Activated CD4-positive, alpha-beta T cell treated with anti-CD3 and anti-CD28 coated beads, Interleukin-2, amount 50 U/mL, for 4 hours (primary cell): ENCODE measurements around the gene ACCSL.

Source experiments
- DNase-seq, 2 experiments: peaks; one replicate each; pipeline ENCODE4 v3.0.0-alpha.2; 2020

The ACCSL gene

DNA sequence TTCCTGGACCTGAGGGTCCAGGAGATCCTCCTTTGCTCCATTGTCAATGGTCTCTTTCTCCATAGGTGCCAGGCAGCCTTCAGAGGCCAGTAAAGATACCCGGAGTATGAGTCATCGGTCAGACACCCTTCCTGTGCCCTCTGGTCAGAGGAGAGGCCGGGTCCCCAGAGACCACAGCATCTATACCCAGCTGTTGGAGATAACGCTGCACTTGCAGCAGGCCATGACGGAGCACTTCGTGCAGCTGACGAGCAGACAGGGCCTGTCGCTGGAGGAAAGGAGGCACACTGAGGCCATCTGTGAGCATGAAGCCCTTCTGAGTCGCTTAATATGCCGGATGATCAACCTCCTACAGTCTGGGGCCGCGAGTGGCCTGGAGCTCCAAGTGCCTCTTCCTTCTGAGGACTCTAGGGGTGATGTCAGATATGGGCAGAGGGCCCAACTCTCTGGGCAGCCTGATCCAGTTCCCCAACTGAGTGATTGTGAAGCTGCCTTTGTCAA lies at the start of gene ACCSL:
ACCSL (plus strand) TSS at position 51 of the 501 bp plus-strand sequence; CDS start at position 107, 56 bp downstream.
- DNase-seq = no peak

DNA sequence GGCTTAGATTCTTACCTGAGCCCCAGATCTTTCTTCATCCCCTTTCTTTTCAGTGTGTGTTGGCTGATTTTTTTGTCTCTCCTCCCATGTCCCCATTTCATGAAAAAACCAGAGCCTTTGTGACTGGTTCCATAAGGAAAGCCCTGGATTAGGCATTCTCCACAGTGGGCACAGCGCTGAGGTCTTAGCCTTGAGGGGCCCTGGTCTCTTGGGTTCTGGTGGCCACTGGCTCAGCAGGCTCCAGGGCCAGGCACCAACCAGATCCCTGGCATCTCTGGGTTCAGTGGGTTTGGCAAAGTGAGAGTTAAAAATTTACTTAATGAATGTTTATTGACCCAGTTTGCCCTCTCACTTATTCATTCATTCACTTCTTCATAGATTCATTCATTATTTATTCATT lies 49.5 kb upstream of the ACCSL start:
- DNase-seq = no peak

DNA sequence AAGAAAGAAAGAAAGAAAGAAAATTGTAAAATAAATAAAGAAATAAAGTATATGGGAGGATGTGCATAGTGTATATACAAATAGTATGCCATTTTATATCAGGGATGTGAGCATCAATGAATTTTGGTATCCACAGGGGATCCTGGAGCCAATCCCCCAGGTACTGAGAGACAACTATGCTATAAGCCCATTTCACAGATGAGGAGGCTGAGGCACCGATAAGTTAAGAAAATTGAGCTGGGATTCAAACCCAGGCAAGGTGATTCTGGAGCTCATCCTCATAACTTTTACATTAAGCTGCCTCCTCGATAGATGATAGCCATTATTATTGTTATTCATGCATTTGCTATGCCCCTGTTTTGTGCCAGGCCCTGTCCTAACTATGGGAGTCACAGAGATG lies 47.0 kb upstream of the ACCSL start:
- no peak for DNase-seq

DNA sequence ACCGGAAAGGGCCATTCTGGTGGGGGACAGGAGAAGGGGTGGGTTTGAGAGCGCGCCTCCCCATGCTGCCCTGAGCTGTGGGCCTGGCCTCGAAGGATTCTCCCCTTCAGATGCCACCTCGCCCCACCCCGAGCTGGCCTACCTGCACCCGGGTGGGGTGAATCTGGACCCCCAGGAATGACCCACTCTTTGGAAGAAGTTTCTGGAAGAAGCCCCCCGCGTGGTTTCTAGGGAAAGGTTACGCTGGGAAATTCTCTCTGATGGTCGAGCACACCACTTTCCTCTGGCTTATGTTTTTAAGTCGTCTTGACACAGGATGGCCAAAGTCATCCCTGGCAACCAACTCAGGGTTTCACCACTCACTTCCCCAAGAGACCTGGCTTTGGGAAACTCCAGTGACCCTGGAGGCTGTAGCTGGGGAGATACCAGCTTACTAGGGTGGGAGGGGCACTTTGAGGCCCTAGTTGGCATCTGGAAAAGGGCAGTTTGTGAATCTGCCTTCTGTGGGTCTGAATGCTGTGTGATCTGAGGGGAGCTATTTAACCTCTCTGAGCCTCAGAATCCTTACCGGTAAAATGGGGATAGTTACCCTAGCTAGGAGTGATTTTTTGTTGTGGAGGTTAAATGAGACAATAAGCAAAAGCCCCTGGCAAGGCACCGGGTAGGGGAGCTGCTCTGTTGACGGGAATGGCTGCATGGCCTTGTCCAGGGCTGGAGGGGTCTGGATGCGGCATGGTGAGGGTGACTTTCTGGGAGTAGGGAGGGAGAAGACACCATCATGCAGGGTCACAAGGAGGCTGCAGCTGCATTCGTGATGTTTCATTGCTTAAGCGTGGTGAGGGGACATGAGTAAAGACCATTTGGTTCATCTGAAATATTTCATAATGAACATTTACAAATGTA lies 45.3 kb upstream of the ACCSL start:
- DNase-seq = no peak

DNA sequence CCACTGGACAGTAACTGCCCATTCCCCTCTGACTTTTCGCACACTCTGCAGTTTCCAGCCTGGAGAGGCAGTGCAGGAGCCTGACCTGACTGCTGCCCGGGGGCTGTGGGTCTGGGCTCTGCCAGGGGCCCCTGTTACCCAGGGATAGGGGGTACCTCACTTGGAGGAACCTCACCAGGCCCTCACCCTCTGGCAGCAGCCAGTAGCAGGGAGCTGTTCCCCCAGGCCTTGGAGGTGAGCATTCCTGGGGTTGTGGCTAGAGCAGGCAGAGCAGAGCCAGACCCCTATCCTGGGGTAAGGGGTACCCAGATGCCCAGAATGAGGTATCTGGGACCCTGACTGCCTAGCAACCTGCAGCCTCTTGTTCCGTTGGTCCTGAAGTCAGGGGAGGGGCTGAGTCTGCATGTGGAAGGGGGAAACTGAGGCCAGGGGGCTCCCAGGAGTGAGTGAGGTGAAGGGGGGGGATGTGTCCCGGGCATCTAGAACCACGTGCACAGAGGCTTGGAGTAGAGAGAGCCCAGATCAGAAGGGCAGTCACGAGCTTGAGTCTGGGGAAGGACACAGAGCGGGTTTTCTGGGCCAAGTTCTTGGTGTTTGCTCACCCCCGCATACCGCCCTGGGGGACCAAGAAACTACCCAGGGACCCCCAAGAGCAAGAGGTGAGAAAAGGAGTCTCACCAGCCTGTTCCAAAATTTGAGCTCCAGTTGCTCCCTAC lies 43.9 kb upstream of the ACCSL start:
- no peak for DNase-seq

DNA sequence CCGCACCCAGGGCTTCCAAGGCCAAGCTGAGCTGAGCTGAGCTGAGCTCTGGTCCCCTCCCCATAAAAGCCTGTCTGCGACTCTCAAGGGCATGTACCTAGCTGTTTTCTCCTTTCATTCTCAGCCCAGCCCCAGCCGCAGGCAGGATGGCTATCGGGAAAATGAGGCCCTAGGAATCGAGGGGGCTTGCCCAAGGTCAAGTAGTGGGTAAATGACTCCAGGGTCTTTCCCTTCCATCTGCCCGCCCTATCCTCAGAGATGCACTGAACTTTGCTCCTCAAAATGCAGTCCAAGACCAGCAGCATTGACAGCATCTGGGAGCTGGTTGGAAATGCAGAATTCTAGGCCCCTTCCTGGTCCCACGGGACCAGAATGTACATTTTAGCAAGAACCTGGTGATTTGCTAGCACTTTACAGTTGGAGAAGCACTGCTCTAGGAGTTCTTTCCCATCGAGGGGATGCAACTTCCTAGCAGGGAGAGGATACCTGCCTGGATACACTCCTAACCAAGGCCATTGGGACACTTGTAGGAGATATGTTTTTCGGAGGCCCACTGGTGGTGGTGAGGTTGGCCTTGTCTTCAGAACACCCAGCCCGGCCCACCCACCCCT lies 43.2 kb upstream of the ACCSL start:
- DNase-seq = no peak

DNA sequence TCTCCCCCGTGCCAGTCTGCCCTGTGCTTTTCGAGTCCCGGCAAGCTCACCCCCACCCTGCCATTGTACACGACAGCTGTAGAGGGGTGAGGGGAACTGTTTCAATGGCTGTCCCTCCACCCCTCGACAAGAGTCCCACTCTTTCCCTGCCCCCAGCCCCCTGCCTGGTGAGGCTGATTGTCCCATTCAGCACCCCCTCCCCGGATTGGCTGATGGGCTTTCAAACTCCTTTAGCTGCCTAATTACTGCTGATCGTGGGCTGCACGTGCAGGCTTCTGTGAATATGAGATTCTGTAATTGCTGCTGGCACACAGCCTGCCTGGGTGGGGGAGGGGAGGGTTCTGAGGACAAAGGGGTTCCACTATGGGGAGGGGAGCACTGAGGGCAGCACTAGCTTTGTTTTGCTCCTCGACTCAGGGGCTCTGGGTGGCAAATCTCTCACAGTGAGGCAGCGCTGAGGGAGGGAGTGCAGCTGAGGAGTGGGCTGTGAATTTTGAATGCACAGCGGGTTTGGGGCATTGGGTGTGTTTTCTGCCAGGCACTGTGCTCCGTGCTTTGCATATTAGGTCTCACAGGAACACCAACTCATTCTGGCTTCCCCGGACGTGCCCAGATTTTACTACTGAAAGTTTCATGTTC lies 42.6 kb upstream of the ACCSL start:
- DNase-seq = no peak

DNA sequence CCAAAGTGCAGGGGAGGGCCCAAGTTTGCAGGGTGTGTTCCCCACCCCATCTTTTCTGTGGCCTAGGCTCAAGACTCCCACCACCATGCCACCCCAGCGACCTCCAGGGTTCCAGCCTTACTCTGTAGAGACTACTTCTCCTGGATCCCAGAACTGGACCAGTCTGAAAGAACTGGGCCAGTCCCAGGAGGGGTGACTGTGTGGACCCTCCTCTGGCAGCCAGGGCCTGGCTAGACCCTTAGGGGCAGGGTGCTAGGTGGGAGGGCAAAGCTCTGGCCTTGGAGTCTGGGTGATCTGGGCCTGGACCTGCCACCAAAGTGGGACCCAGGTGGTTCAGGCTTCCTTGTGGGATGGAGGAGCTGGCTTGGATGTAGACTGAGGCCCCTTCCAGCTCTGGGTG lies 41.8 kb upstream of the ACCSL start:
- no peak for DNase-seq

DNA sequence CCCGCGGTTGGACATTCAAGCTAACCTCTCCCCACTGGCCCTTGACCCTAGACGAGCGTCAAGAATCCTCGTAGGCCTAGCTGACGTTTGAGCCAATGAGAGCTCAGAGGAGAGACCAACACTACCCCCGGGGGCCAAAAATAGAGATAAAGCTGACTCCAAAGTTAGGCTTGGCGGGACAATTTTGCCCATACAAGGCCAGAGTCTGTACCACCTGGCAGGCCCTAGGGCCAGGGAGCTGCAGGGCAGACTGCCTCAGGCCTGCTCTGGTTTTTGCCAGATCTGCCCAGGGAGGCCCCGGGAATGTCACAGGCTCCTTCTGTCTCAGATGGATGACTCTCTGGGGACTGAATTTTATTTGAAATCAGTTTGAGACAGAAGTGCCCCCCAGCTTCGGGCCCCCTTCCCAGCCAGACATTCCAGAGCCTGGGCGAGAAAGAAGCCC lies 40.8 kb upstream of the ACCSL start:
- no peak for DNase-seq

DNA sequence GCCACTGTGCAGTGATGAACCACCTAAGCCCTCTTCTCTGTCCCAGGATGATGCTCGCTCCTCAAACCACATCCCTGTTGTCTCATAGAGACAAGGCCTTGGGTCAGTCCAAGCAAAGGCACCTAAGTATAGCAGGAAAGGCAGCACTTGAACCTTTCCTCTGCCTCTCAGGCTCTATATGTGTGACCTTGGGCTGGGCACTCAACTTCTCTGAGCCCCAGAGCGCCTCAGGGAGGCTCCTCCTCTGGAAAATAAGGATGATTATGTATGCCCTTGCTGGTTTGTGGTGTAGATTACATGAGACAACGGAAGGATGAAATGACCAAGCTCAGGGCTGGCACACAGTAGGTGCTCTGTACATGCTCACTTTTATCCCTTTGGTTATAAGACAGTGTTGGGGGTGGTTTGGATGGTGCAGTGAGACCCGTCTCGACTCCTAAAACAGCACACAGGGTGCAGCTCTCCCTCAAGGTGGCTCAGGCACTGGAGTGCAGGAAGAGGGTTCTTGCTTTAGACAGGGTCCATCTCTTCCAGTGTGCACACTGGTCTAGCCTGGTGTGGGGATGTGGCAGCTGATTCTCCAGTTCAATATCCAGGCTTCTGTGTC lies 40.2 kb upstream of the ACCSL start:
- no peak for DNase-seq

DNA sequence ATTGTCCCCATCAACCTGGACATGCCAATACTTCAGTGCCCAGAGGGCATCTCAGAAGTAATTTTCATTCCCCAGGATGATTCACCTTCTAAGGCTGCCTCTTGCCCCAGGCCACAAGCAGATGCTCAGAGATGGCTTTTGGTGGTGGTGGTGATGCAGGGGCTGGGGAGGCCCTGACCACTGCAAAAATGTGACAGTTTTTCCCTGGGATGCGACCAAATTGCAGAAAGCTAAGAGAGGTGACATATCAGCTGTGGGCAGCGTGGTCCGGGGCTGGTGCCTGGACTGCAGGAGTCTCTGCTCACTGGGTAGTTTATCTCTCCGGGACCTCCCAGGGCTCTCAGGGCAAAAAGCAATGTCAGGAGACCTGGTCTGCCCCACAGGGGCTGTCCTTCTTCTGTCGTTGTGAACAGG lies 39.7 kb upstream of the ACCSL start:
- no peak for DNase-seq

DNA sequence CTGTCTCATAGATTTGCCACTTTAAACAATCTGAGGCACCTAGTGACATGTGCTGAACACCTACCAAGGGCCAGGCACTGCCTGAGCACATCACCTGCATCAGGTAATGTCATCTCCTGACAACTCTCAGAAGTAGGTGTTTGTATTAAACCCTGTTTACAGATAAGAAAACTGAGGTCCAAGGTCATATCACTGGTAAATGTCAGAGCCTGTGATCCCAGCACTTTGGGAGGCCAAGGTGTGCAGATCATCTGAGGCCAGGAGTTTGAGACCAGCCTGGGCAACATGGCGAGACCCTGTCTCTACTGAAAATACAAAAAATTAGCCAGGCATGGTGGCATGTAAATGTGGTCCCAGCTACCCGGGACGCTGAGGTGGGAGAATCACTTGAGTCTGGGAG lies 39.1 kb upstream of the ACCSL start:
- DNase-seq = no peak

DNA sequence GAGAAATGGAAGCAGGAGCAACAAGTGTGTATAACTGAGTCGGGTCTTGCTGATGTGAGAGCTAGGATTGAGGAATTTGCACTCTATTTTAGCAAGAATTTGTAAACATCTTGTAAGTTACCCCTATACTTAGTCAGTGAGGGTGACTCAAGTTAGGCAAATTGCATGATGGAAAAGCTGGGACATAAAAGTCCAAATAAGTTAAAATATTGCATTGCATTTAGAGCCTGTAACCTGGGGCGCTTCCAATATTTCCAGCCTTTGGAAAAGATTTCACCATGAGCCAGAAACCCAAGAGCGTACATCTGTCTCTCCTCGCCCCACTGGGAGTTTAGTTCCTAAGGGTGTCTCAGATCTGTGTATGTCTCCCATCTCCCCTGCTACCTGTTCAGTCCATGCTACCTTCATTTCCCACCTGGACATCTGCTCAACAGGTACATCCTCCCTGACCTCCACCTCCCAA lies 37.0 kb upstream of the ACCSL start:
- no peak for DNase-seq

DNA sequence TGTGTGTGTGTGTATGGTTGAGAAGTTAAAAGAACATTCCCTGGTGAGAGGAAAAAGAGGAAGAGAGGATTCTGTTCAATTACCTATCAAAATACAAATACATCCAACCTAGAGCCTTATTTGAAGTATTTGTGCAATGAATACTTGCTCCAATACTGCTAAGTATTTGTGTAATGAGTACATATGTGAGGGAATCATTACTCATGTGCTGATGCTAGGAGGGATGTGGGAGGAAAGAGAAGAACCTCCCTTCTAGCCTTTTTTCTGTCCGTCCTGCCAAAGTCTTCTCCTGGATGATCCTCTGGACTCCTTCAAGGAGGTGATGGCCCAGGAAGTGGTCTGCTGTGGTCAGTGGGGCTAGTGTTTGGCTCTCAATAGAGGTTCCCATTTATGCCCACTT lies 36.0 kb upstream of the ACCSL start:
- DNase-seq = no peak

DNA sequence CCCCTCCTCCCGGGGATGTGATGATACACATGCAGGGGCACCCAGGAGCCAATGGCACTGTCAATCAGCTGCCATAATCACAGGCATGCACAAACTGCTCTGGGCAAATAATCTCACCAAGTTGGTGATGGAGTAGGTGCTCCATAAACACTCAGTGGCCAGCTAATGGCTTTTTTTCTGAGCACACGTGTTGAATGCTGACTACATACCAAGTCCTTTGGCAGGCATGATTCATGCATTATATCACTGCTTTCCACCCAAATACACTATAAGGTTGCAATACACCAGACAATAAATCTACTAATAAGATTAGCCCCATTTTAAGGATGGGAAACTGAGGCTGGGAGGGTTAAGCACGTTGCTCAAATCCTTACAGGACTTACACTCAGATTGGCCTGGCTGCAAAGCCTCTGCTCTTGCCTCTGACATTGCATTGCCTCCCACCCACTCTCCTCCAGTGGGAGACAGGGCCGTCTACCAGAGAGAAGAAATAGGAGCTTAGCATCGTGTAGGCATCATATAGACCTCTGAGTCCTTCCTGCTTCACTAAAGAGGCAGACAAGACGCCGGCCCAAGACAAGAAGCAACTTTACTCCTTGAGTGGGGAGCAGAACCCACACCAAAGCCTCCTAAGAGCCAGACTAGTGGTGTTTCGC lies 32.7 kb upstream of the ACCSL start:
- no peak for DNase-seq

DNA sequence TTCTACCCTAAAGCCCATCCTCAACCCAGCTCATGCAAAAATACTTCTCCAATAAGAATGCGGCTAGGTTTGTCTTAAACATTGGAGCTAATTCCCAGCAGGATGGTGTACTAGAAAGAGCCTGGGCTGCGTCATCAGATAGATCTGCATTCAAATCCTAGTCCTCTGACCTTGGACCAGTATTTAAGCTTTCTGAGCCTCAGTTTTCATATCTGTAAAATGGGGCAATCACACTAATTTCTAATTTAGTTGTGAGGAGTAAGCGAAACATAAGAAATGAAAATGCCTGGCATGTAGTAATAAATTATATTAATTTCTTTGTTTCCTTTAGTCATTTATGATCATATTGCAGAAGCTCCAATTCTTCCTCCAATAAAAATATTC lies 32.2 kb upstream of the ACCSL start:
- no peak for DNase-seq

DNA sequence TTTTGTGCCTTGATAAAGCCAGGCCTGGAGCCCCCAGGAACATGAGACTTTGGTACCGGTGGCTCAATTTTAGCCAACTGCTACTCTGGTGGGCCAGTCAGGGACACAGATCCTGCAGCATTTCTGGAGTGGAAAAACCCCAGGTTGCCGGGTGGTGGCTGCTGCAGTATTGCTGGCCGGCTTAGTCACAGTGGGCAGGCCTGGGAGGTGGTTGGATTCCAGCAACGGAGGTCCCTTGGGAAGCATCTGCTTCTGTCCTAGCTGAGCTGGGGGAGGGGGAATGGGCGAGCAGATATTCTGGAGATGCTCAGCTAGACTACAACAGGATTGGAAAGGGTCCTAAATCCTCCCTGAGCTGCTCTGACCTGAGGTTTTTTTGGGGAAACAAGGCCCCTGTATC lies 31.6 kb upstream of the ACCSL start:
- DNase-seq = no peak

DNA sequence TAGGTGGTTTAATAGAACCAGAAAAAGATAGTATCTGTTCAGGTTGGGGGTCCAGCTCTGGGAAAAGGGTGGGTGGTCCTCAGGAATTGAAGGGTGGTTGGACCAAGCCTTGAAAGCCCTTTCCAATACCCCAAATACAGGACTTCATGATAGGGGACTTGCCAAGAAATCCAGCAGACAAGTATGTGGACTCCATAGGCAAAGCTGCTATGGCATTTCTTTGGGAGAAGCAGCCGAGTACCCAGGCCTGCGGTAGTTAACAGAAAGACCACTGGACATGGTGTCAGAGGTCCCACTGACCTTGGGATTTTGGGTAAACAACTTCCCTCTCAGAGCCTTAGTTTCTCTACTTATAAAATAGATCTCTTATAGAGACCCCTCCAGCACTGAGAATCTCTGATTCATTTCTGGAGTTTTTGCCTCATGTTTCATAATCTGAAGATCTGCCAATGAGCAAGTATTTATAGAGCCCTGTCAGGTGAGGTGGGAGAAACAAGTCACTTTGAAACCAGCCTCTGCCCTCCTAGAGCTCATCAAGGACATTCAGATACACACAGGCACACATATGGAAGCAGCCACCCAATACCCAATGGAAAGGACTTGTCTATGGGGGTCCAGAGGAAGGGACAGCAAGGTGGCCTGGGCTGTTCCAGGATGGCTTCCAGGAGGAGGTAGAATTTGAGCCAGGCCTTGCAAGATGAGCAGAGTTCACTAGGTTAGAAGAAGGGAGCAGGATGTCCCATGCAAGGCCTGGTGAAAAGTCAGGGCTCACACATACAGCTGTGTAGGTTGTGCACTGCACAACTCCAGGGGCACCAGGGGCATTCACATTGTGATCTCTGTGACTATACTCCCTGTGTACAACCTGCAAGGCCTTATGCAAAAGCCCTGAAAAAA lies 31.0 kb upstream of the ACCSL start:
- DNase-seq = no peak

DNA sequence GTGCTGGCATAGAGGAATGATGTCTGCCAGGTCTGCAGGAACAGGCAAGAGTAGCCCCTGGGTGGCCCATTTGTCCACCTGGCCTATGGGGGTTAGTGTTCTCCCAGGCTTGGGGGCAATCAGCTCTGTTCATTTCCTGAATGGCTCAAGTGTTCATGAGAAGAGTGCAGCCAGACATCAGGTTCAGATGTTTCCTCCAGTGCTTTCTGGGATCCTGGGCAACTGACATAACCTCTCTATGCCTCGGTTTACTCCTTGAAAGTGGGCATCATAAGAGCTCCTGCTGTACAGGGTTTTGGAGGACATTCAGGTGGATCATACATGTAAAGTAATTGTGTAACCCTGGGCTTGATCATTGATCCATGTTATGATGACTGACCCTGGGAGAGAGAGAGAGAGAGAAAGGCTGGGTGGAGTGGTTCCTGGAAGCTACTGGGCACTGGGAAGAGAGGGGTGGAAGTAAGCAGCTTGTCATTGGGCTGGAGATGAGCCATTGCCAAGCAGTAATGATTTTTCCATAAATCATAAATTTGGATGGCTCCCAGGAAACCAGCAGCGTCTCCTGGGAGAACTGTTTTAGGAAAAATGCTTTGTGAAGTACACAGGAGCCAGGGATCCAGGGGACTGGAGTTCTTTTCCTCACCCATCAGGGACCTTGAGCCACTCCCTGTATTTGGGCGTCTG lies 30.2 kb upstream of the ACCSL start:
- no peak for DNase-seq

DNA sequence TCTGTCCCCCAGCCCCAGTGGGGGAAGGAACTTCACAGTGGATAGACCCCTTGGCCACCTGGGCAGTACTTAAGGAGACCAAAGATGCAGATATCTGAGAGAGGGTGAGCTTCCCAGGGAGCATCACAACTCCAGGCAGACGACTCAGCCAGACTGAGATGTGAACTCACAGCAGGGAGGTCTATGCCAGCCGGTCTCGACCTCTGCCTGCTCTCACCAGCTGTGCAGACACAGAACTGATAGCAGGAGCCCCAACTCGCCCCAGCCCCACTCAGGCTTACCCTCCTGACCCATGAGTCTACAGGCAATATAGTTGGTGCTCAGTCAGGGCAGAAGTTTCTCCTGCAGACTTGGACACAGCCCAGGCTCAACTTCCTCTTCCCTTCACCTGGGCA lies 29.7 kb upstream of the ACCSL start:
- DNase-seq = no peak
